ENCODE results near the gene HADHA.
A peak's percentile ranks its signal among the peaks of the same experiment; 100 is the strongest.
"Not testable (repeated sequence)": the region's sequence is repeated elsewhere in the genome, so short reads cannot be mapped to it uniquely, and the experiment has no call there.

Gene HADHA

GRCh38 chr2:26173776-26174482 is 70.5 kb downstream of the HADHA start:
- no peak for FAIRE-seq

DNA sequence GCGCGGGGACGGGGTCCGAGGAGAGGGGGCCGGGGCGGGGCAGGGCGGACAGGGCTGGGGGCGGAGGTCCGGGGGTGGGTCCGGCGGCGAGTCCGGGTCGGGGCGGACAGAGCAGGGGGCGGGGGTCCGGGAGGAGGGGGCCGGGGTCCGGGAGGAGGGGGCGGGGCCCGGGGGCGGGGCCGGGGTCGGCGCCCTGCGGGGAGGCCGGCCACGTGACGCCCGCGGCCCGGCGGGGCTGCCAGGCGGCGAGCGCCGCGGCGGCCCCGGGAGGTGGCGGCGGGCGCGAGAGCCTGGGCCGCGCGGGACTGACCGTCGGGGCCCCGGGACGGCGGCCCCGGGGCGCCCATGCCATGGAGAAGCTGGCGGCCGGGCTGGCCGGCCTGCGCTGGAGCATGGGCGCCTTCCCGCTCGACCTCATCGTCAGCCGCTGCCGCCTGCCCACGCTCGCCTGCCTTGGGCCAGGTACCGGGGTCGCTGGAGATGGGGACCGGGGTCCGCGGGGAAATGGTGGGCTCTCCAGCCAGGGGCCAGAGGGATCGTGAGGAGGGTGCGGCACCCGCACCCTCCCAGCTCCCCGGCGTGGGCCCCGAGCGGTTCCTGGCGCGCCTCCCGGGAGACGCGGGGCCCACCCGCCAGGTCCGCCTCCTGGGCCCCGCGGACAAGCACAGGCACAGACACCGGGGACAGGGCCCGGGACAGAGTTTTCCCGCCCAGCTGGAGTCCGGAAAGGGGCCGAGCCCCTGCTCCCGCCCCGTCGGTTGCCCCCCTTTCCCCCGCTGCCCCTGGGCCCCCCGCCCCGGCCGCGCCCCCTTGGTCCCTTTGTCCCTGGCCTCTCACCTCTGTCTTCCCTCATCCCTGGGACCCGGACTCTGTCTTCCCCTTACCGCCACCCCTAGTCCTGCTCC is 71.3 kb downstream of the HADHA start, which contains the start of gene GAREM2:
GAREM2 (plus strand) TSS at position 218 of the 905 bp plus-strand sequence; CDS start at position 351, 133 bp downstream.
- FAIRE-seq = no peak

GRCh38 chr2:26172189-26172870 is 72.1 kb downstream of the HADHA start:
- no peak for FAIRE-seq

- FAIRE-seq = no peak
Measured at GRCh38 chr2:26170795-26171194, 73.6 kb downstream of the HADHA start.

GRCh38 chr2:26169681-26170414 is 74.6 kb downstream of the HADHA start:
- no peak for FAIRE-seq

- FAIRE-seq = no peak
Measured at GRCh38 chr2:26169226-26169625, 75.2 kb downstream of the HADHA start.

- FAIRE-seq = no peak
Measured at GRCh38 chr2:26168785-26169184, 75.6 kb downstream of the HADHA start.

GRCh38 chr2:26166541-26166940 is 77.9 kb downstream of the HADHA start:
- not testable (repeated sequence) for FAIRE-seq

GRCh38 chr2:26165403-26165802 is 79.0 kb downstream of the HADHA start:
- FAIRE-seq = no peak

GRCh38 chr2:26164641-26165211 is 79.7 kb downstream of the HADHA start:
- FAIRE-seq = no peak

DNA sequence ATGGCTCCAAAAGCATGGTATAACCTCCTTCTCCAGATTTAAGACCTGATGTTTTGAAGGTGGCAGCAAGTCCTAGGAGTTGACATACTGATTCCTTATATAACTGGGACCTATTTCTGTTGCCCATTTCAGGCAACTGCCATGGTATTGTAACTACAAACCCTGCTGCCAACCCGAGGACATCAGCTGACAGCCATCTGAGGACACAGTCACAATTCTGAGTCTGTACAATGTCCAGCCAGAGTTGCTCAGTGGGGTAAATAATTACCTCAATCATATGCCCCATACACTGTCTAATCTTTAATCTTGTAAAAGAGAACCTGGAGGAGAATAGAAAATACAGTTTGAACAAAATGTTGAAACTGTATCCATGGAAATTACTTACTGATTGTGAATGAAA is 80.2 kb downstream of the HADHA start:
- FAIRE-seq = no peak

- no peak for FAIRE-seq
Measured at GRCh38 chr2:26162963-26163362, 81.5 kb downstream of the HADHA start.

GRCh38 chr2:26161926-26162325 is 82.5 kb downstream of the HADHA start:
- FAIRE-seq = no peak

DNA sequence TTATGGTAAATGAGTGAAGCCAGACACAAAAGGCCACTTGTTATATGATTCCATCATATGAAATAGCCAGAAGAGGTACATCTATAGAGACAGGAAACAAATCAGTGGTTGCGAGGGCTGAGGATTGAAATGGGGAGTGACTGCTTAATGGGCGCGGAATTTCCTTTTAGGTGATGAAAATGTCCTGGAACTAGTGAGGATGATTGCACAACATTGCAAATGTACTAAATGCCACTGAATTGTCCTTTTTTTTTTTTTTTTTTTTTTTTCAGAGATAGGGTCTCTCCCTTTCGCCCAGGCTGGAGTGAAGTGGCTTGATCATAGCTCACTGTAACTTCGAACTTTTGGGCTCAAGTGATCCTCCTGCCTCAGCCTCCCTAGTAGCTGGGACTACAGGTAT is 86.9 kb downstream of the HADHA start:
- no peak for FAIRE-seq

DNA sequence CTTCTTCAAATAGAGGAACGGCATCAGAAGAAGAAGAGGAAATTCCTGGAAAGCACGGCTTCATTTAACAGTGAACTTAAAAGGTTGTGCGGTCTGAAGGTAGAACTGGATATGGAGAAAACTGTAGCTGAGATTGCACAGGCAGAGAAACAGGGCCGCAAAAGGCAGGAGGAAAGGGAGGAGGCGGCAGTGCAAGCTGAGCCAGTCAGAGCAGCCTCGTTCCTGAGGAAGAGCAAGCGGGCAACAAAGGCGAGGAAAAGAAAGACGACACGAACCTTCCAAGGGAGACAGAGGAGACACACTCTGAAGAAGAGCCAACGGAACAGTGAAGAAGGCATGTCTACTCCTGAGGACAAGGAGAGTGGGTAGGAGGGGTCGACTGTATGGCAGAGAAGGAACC is 94.2 kb downstream of the HADHA start:
- no peak for FAIRE-seq

DNA sequence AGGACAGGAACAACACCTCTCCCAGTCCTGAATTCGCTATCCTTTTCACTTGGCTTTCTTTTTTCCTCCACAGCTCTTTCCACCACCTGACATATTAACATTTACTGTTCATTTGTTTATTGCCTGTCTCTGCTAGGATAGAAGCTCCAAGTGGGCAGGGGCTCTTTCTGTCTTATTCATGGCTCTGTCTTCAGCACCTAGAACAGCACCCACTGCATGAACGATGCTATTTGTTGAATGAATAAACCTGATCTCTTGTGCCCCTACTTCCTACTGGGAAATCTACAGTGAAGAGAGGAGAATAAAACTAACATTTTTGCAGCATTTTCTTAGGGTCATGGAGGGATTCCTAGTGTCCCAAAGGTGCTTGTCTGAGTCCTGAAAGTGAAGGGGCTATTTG is 95.9 kb downstream of the HADHA start:
- FAIRE-seq = no peak

GRCh38 chr2:26144953-26145680 is 99.3 kb downstream of the HADHA start:
- FAIRE-seq = peak; percentile 69

DNA sequence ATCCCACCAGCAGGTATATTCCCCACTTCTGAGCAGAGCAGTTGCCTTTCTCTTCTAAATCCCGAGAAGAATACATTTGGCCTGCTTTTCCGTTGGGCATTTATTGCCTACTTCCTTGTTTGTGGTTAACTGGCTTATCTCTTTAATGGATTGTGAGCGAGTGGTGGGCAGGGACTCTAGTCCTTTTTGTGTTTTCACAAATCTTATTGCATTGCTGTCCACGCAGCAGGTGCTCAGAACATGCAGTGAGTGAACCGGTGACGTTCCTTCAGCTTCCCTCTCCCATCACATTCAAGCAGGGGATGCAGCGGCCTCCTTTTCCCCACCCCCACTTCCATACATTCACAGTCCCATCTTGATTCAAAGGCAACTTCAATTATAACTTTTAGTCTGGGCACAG is 100.4 kb downstream of the HADHA start:
- FAIRE-seq = no peak

- FAIRE-seq = no peak
Measured at GRCh38 chr2:26141145-26141769, 103.2 kb downstream of the HADHA start.
